Stomach (tissue), 9 donors: ENCODE measurements around the gene TEAD1. TPM values are rescaled to one million over a fixed set of nuclear protein-coding genes. Genes with fewer than 3 reads are reported as not detected.

Experiments
- DNase-seq, 2 donors: peaks; one replicate each; pipeline versions ENCODE4 v3.0.0 to v3.0.0-alpha.2; 2013 to 2019
- H3K27ac ChIP-seq, 5 donors: fragments of 200-600 bp in 4 of 5; sonication (generic) in 4 of 5; one replicate each; pipeline ENCODE4 v1.5.1; 2013 to 2019; ENCODE audit warnings: mild to moderate bottlenecking in 1 of 5, moderate library complexity in 1 of 5
- H3K27me3 ChIP-seq, 3 donors: fragments of 200-600 bp; sonication (generic); one replicate each; pipeline ENCODE4 v1.5.1; 2017 to 2019; ENCODE audit warnings: mixed run types in 1 of 3
- H3K36me3 ChIP-seq, 4 donors: fragments of 200-600 bp; sonication (generic); 1 replicate in 3 of 4; 2 replicates in 1 of 4; pipeline ENCODE4 v1.5.1; 2016 to 2019
- H3K4me1 ChIP-seq, 4 donors: fragments of 200-600 bp; sonication (generic); one replicate each; pipeline ENCODE4 v1.5.1; 2016 to 2019
- H3K4me3 ChIP-seq, 4 donors: fragments of 200-600 bp; sonication (generic) in 3 of 4; one replicate each; pipeline ENCODE4 v1.5.1; 2016 to 2019; ENCODE audit warnings: mild to moderate bottlenecking in 1 of 4
- H3K9me3 ChIP-seq, 4 donors: fragments of 200-600 bp; sonication (generic); one replicate each; pipeline ENCODE4 v1.5.1; 2016 to 2019
- CTCF ChIP-seq, 7 experiments: fragments of 450-650 bp in 4 of 7; fragments of 200-600 bp in 3 of 7; sonication (generic) in 3 of 7; IDR thresholded peaks; one replicate each; pipeline ENCODE4 v1.5.1; 2016 to 2019; ENCODE audit warnings: antibody characterized with exemption in 7 of 7, control low read depth in 2 of 7, mild to moderate bottlenecking in 1 of 7
- EP300 ChIP-seq: sonication (generic); formaldehyde crosslinking; IDR thresholded peaks from one replicate; pipeline ENCODE4 v1.6.1; 2017; ENCODE audit warnings: antibody characterized with exemption
- POLR2A ChIP-seq, 4 donors: fragments of 450-650 bp; IDR thresholded peaks; one replicate each; pipeline ENCODE4 v1.6.1; 2016; ENCODE audit warnings: antibody characterized with exemption in 4 of 4, control low read depth in 2 of 4, mild to moderate bottlenecking in 1 of 4, moderate library complexity in 1 of 4
- POLR2AphosphoS5 ChIP-seq, 3 donors: sonication (generic); formaldehyde crosslinking; IDR thresholded peaks; one replicate each; pipeline ENCODE4 v1.6.1; 2016; ENCODE audit warnings: antibody characterized with exemption in 3 of 3
- WGBS, 5 donors: extraction: QIAGEN DNeasy Blood & Tissue Kit in 3 of 5; methylation state at CpG; one replicate each; pipeline versions ENCODE4 v1.1.5 to v1.1.7; 2013 to 2018; 5-methylcytosine and 5-hydroxymethylcytosine counted together
- intact Hi-C: fragments of 100-400 bp; cut with DNase I; formaldehyde crosslinking; loops from one replicate; pipeline ENCODE4 v1.15.1; 2023; ENCODE audit warnings: low total_unique reads
- polyA plus RNA-seq, 3 donors: library from polyadenylated mRNA; stranded (reverse); fragments of 200-250 nt; gene quantifications; one replicate each; pipeline ENCODE4 v1.2.3, GENCODE V29; 2013
- total RNA-seq, 5 donors: library from RNA; depleted of rRNA; stranded (reverse); fragments of >200 nt; gene quantifications; one replicate each; pipeline versions ENCODE4 v1.1.0 to v1.2.3, GENCODE V29; 2014 to 2016
- donor health status: healthy with polysubstance abuse.
- donor health status: Bipolar disorder and iron deficiency.
- donor health status: healthy.

Gene TEAD1
- total and polyA plus RNA-seq, 8 donors = 4.9 to 133 (median 65.2) TPM

GRCh38 chr11:12762696-12763324, 88.6 kb downstream of the TEAD1 start:
- intact Hi-C loops = no loop called here
- Histone ChIP-seq H3K4me3 (no peak overlapping the region), H3K27me3 (no peaks in the 10 kb centered on the region), H3K4me1 (peaks cover 0 to 26% (median 18%) of the 10 kb centered on the region in 4 donors), H3K36me3 (peaks cover 4 to 27% (median 17%) of the 10 kb centered on the region in 4 donors), H3K9me3 (no peaks in the 10 kb centered on the region), H3K27ac (no peak overlapping the region)
- TF ChIP-seq POLR2AphosphoS5 (IDR thresholded peaks at IDR 0.05) = no peak
- TF ChIP-seq POLR2A (IDR thresholded peaks at IDR 0.05) = no peak
- no peak for TF ChIP-seq CTCF (IDR thresholded peaks at IDR 0.05)
- DNase-seq = peak in 1 of 2 donors; percentile 40
- WGBS, 5 donors = 63 to 74% (median 67%) methylated on average over 4 of the region's 4 CpGs

- Histone ChIP-seq H3K4me1 (peaks cover 8 to 37% (median 29%) of the 10 kb centered on the region in 4 donors), H3K9me3 (no peaks in the 10 kb centered on the region), H3K27ac (no peak overlapping the region), H3K36me3 (peaks cover 4 to 27% (median 17%) of the 10 kb centered on the region in 4 donors), H3K4me3 (no peak overlapping the region), H3K27me3 (no peaks in the 10 kb centered on the region)
- WGBS, 5 donors = 79 to 87% (median 82%) methylated on average over 8 of the region's 8 CpGs
- TF ChIP-seq CTCF (IDR thresholded peaks at IDR 0.05) = no peak
- TF ChIP-seq POLR2A (IDR thresholded peaks at IDR 0.05) = no peak
- TF ChIP-seq POLR2AphosphoS5 (IDR thresholded peaks at IDR 0.05) = no peak
- no peak for TF ChIP-seq EP300
- no peak for DNase-seq
- intact Hi-C loops = no loop called here
These were observed 90.1 kb downstream of the TEAD1 start for GRCh38 chr11:12764187-12764914.

GRCh38 chr11:12765428-12765827, 91.2 kb downstream of the TEAD1 start:
- Histone ChIP-seq H3K4me3 (no peak overlapping the region), H3K9me3 (no peaks in the 10 kb centered on the region), H3K27ac (peak overlapping the region in 1 of 5 donors; percentile 3), H3K27me3 (no peaks in the 10 kb centered on the region), H3K4me1 (peaks cover 14 to 46% (median 35%) of the 10 kb centered on the region in 4 donors), H3K36me3 (peaks cover 4 to 27% (median 17%) of the 10 kb centered on the region in 4 donors)
- 48 to 76% (median 64%) methylated on average over 3 of the region's 3 CpGs for WGBS, 5 donors
- TF ChIP-seq POLR2AphosphoS5 (IDR thresholded peaks at IDR 0.05) (peak in 1 of 3 donors; percentile 44), EP300 (no peak), CTCF (IDR thresholded peaks at IDR 0.05) (no peak), POLR2A (IDR thresholded peaks at IDR 0.05) (no peak)
- intact Hi-C loops = no loop called here
- peak in 1 of 2 donors; percentile 81 for DNase-seq

- Histone ChIP-seq H3K36me3 (peaks cover 4 to 27% (median 17%) of the 10 kb centered on the region in 4 donors), H3K9me3 (no peaks in the 10 kb centered on the region), H3K4me3 (no peak overlapping the region), H3K27ac (no peak overlapping the region), H3K4me1 (peaks cover 14 to 58% (median 31%) of the 10 kb centered on the region in 4 donors), H3K27me3 (no peaks in the 10 kb centered on the region)
- WGBS, 5 donors = 69 to 95% (median 87%) methylated on average over 3 of the region's 3 CpGs
- DNase-seq = no peak
- TF ChIP-seq CTCF (IDR thresholded peaks at IDR 0.05) (no peak), EP300 (no peak), POLR2AphosphoS5 (IDR thresholded peaks at IDR 0.05) (no peak), POLR2A (IDR thresholded peaks at IDR 0.05) (no peak)
- intact Hi-C loops = no loop called here
These were observed 92.8 kb downstream of the TEAD1 start for GRCh38 chr11:12767027-12767426.
